HG02763 (cell line): ENCODE measurements around the gene MRTO4.

Experiments
- ATAC-seq: cut with Tn5 transposase; IDR thresholded peaks from one replicate; pipeline ENCODE4 v1.9.1; 2021; ENCODE audit warnings: mild to moderate bottlenecking, moderate library complexity; ENCODE audit not compliant: unreplicated experiment

The MRTO4 gene

GRCh38 chr1:19308509-19308907 lies 56.9 kb downstream of the MRTO4 start:
- no peak for ATAC-seq

GRCh38 chr1:19309123-19309813 lies 57.7 kb downstream of the MRTO4 start:
- no peak for ATAC-seq
